A673 (cell line): ENCODE measurements around the gene MORN1. TPM values are rescaled to one million over a fixed set of nuclear protein-coding genes. Genes with fewer than 3 reads are reported as not detected.

Experiments used
- BruUV-seq: library from RNA; stranded (reverse); fragments of 400-500 nt; replicated peaks from 2 replicates; lab custom pipeline; 2021; lab: Mats Ljungman, UMichigan
- CTCF ChIA-PET: fragments of 300-600 bp; sonication (Branson Sonifier 250); formaldehyde crosslinking; loops from one replicate; lab custom pipeline; 2022; ENCODE audit warnings: antibody characterized with exemption; lab: Charles Lee
- POLR2A ChIA-PET: fragments of 300-600 bp; sonication (Branson Sonifier 250); formaldehyde crosslinking; loops from one replicate; lab custom pipeline; 2022; ENCODE audit warnings: antibody characterized with exemption; ENCODE audit not compliant: low non-redundant PET; lab: Charles Lee
- DNase-seq: peaks from one replicate; pipeline ENCODE4 v3.0.0-alpha.2; 2015; ENCODE audit warnings: low spot score
- H3K27ac ChIP-seq: fragments of 200-600 bp; sonication (generic); 2 replicates; pipeline ENCODE4 v1.5.1; 2016; ENCODE audit warnings: mixed run types, low read depth, mild to moderate bottlenecking, mixed read lengths, antibody characterized with exemption, low read length; ENCODE audit not compliant: poor library complexity, severe bottlenecking
- H3K27me3 ChIP-seq: fragments of 200-600 bp; sonication (generic); replicated peaks from 2 replicates; pipeline ENCODE4 v1.6.1; 2017; ENCODE audit warnings: mixed run types, low read depth, mild to moderate bottlenecking, mixed read lengths, antibody characterized with exemption, low read length; ENCODE audit not compliant: insufficient read depth, poor library complexity
- H3K36me3 ChIP-seq: fragments of 200-600 bp; sonication (generic); 2 replicates; pipeline ENCODE4 v1.6.1; 2016; ENCODE audit warnings: mixed run types, mild to moderate bottlenecking, mixed read lengths, antibody characterized with exemption, low read length; ENCODE audit not compliant: insufficient read depth, poor library complexity, severe bottlenecking
- H3K4me1 ChIP-seq: fragments of 200-600 bp; sonication (generic); 2 replicates; pipeline ENCODE4 v1.6.1; 2017; ENCODE audit warnings: mixed run types, mild to moderate bottlenecking, mixed read lengths, antibody characterized with exemption, low read length; ENCODE audit not compliant: insufficient read depth, poor library complexity, severe bottlenecking
- H3K4me3 ChIP-seq: fragments of 200-600 bp; sonication (generic); 2 replicates; pipeline ENCODE4 v1.5.1; 2016; ENCODE audit warnings: low read depth, mixed run types, mild to moderate bottlenecking, mixed read lengths, low read length; ENCODE audit not compliant: poor library complexity, severe bottlenecking
- H3K9me3 ChIP-seq: fragments of 200-600 bp; sonication (generic); 2 replicates; pipeline ENCODE4 v1.6.1; 2016; ENCODE audit warnings: mixed run types, low read depth, mild to moderate bottlenecking, mixed read lengths, antibody characterized with exemption, low read length; ENCODE audit not compliant: poor library complexity, severe bottlenecking
- CTCF ChIP-seq: fragments of 300-800, 200-600 bp; sonication (generic); conservative IDR thresholded peaks from 2 replicates; pipeline ENCODE4 v1.5.1; 2017; ENCODE audit warnings: low read depth, mild to moderate bottlenecking, antibody characterized with exemption, low read length, moderate library complexity, mixed read lengths
- EZH2 ChIP-seq: fragments of 200-600 bp; sonication (generic); IDR thresholded peaks from 2 replicates; pipeline ENCODE4 v1.6.1; 2017; ENCODE audit warnings: borderline replicate concordance, low read depth, mild to moderate bottlenecking, mixed read lengths, antibody characterized with exemption, low read length; ENCODE audit not compliant: poor library complexity, severe bottlenecking
- intact Hi-C: fragments of 100-400 bp; cut with micrococcal nuclease; formaldehyde crosslinking; loops from one replicate; pipeline ENCODE4 v1.10.0; 2022; ENCODE audit not compliant: unreplicated experiment
- total RNA-seq: library from RNA; stranded (reverse); gene quantifications from 2 replicates; pipeline ENCODE4 v1.2.3, GENCODE V29; 2021

Gene MORN1
- total RNA-seq, 1 experiment from 2014 or later = 24.7 TPM

- Histone ChIP-seq H3K4me3 (no peak overlapping the region), H3K4me1 (no peaks in the 10 kb centered on the region), H3K36me3 (no peaks in the 10 kb centered on the region), H3K27me3 (peaks cover 45% of the 10 kb centered on the region), H3K27ac (no peak overlapping the region), H3K9me3 (no peaks in the 10 kb centered on the region)
- POLR2A ChIA-PET = no interaction called here
- no peak for DNase-seq
- CTCF ChIA-PET = interaction anchor here (0.5 kb wide), 1 partner anchor 17 kb away, joined by 3 read pairs; no protein-coding TSS in a partner anchor
- TF ChIP-seq CTCF (no peak), EZH2 (no peak)
- intact Hi-C loops = no loop called here
- BruUV-seq = no TSS peak
Observed at GRCh38 chr1:2431518-2431917, 40.2 kb upstream of the MORN1 start.

GRCh38 chr1:2431103-2431502 lies 39.7 kb upstream of the MORN1 start:
- ChIA-PET POLR2A (no interaction called here), CTCF (interaction anchor here (0.5 kb wide), 1 partner anchor 17 kb away, joined by 3 read pairs; no protein-coding TSS in a partner anchor)
- DNase-seq = no peak
- BruUV-seq = no TSS peak
- H3K36me3 ChIP-seq = no peaks in the 10 kb centered on the region
- TF ChIP-seq EZH2 (no peak), CTCF (no peak)
- intact Hi-C loops = no loop called here
- no peak overlapping the region for H3K4me3 ChIP-seq
- H3K27me3 ChIP-seq = peaks cover 45% of the 10 kb centered on the region
- no peak overlapping the region for H3K27ac ChIP-seq
- no peaks in the 10 kb centered on the region for H3K9me3 ChIP-seq
- H3K4me1 ChIP-seq = no peaks in the 10 kb centered on the region

GRCh38 chr1:2430592-2430973 lies 39.2 kb upstream of the MORN1 start:
- TF ChIP-seq EZH2 (no peak), CTCF (no peak)
- intact Hi-C loops = no loop called here
- POLR2A ChIA-PET = no interaction called here
- H3K4me1 ChIP-seq = no peaks in the 10 kb centered on the region
- H3K4me3 ChIP-seq = no peak overlapping the region
- BruUV-seq = no TSS peak
- no peaks in the 10 kb centered on the region for H3K9me3 ChIP-seq
- H3K36me3 ChIP-seq = no peaks in the 10 kb centered on the region
- CTCF ChIA-PET = no interaction called here
- no peak overlapping the region for H3K27ac ChIP-seq
- DNase-seq = no peak
- H3K27me3 ChIP-seq = peaks cover 42% of the 10 kb centered on the region
